H9 (cell line): ENCODE results near the gene ENOX2. TPM values are rescaled to one million over a fixed set of nuclear protein-coding genes. Genes with fewer than 3 reads are reported as not detected.

Experiments used
- DNase-seq: peaks from one replicate; pipeline ENCODE4 v3.0.0-alpha.2; 2017
- H2AFZ ChIP-seq: one replicate; pipeline ENCODE4 v1.6.1; 2013; ENCODE audit warnings: mild to moderate bottlenecking, low read length, control low read depth, moderate library complexity
- H2AK5ac ChIP-seq: 2 replicates; pipeline ENCODE4 v1.6.1; 2013; ENCODE audit warnings: low read length, control low read depth, mixed read lengths; ENCODE audit not compliant: insufficient read length
- H2BK120ac ChIP-seq: one replicate; pipeline ENCODE4 v1.6.1; 2013; ENCODE audit warnings: low read depth, mild to moderate bottlenecking, low read length, control low read depth, inconsistent platforms; ENCODE audit not compliant: poor library complexity, severe bottlenecking
- H2BK12ac ChIP-seq: 2 replicates; pipeline ENCODE4 v1.6.1; 2013; ENCODE audit warnings: low read length, control low read depth, mixed read lengths, low read depth; ENCODE audit not compliant: insufficient read length
- H2BK15ac ChIP-seq: 2 replicates; pipeline ENCODE4 v1.6.1; 2013; ENCODE audit warnings: low read depth, low read length, control low read depth
- H2BK20ac ChIP-seq: one replicate; pipeline ENCODE4 v1.6.1; 2013; ENCODE audit warnings: low read depth, mild to moderate bottlenecking, low read length, control low read depth, inconsistent platforms; ENCODE audit not compliant: poor library complexity, severe bottlenecking
- H2BK5ac ChIP-seq: 2 replicates; pipeline ENCODE4 v1.6.1; 2013; ENCODE audit warnings: low read length, control low read depth, mixed read lengths; ENCODE audit not compliant: insufficient read length
- H3K14ac ChIP-seq: 2 replicates; pipeline ENCODE4 v1.6.1; 2013; ENCODE audit warnings: low read length, control low read depth; ENCODE audit not compliant: insufficient read depth
- H3K18ac ChIP-seq: 2 replicates; pipeline ENCODE4 v1.6.1; 2013; ENCODE audit warnings: low read depth, mild to moderate bottlenecking, mixed read lengths, low read length, control low read depth; ENCODE audit not compliant: insufficient read length
- H3K23ac ChIP-seq: 2 replicates; pipeline ENCODE4 v1.6.1; 2013; ENCODE audit warnings: low read length, control low read depth, mixed read lengths, low read depth; ENCODE audit not compliant: insufficient read length
- H3K23me2 ChIP-seq: 2 replicates; pipeline ENCODE4 v1.6.1; 2013; ENCODE audit warnings: low read depth, mild to moderate bottlenecking, mixed read lengths, low read length, control low read depth; ENCODE audit not compliant: insufficient read length, poor library complexity, severe bottlenecking
- H3K27ac ChIP-seq: 2 replicates; pipeline ENCODE4 v1.5.1; 2013; ENCODE audit warnings: low read length, control low read depth, mixed read lengths, low read depth; ENCODE audit not compliant: insufficient read length
- H3K27me3 ChIP-seq: 2 replicates; pipeline ENCODE4 v1.6.1; 2013; ENCODE audit warnings: low read length, control low read depth, inconsistent platforms; ENCODE audit not compliant: insufficient read depth
- H3K4ac ChIP-seq: 2 replicates; pipeline ENCODE4 v1.6.1; 2013; ENCODE audit warnings: low read depth, mild to moderate bottlenecking, control low read depth, inconsistent platforms, low read length, moderate library complexity
- H3K4me1 ChIP-seq: 2 replicates; pipeline ENCODE4 v1.6.1; 2013; ENCODE audit warnings: low read length, control low read depth, inconsistent platforms; ENCODE audit not compliant: insufficient read depth
- H3K4me2 ChIP-seq: 2 replicates; pipeline ENCODE4 v1.6.1; 2013; ENCODE audit warnings: low read length, control low read depth, mixed read lengths; ENCODE audit not compliant: insufficient read length, insufficient read depth
- H3K56ac ChIP-seq: 2 replicates; pipeline ENCODE4 v1.6.1; 2013; ENCODE audit warnings: low read depth, mild to moderate bottlenecking, mixed read lengths, low read length, control low read depth; ENCODE audit not compliant: insufficient read length
- H3K79me1 ChIP-seq: 2 replicates; pipeline ENCODE4 v1.6.1; 2013; ENCODE audit warnings: low read depth, mild to moderate bottlenecking, moderate library complexity, low read length, control low read depth, inconsistent platforms; ENCODE audit not compliant: insufficient read depth, poor library complexity, severe bottlenecking
- H3K79me2 ChIP-seq: 2 replicates; pipeline ENCODE4 v1.6.1; 2013; ENCODE audit warnings: low read length, control low read depth, inconsistent platforms; ENCODE audit not compliant: insufficient read depth
- H3K9ac ChIP-seq: 2 replicates; pipeline ENCODE4 v1.6.1; 2013; ENCODE audit warnings: low read length, control low read depth, mixed read lengths; ENCODE audit not compliant: insufficient read length; ENCODE audit errors: extremely low read depth
- H3K9me3 ChIP-seq: one replicate; pipeline ENCODE4 v1.6.1; 2013; ENCODE audit warnings: low read depth, low read length, inconsistent platforms; ENCODE audit not compliant: control insufficient read depth
- H3T11ph ChIP-seq: one replicate; pipeline ENCODE4 v1.6.1; 2013; ENCODE audit warnings: mild to moderate bottlenecking, low read length, control low read depth, inconsistent platforms
- H4K20me1 ChIP-seq: one replicate; pipeline ENCODE4 v1.6.1; 2013; ENCODE audit not compliant: control insufficient read depth, insufficient read length, insufficient read depth
- H4K5ac ChIP-seq: 2 replicates; pipeline ENCODE4 v1.6.1; 2013; ENCODE audit warnings: low read depth, mild to moderate bottlenecking, mixed read lengths, low read length, control low read depth; ENCODE audit not compliant: insufficient read length
- H4K8ac ChIP-seq: replicated peaks from 2 replicates; pipeline ENCODE4 v1.6.1; 2013; ENCODE audit warnings: low read length, control low read depth, mixed read lengths, low read depth; ENCODE audit not compliant: insufficient read length
- H4K91ac ChIP-seq: 2 replicates; pipeline ENCODE4 v1.6.1; 2013; ENCODE audit warnings: low read depth, mild to moderate bottlenecking, moderate library complexity, mixed read lengths, low read length, control low read depth; ENCODE audit not compliant: insufficient read length
- H3K27ac Mint-ChIP-seq, 3 experiments: 2 replicates in 2 of 3; 3 replicates in 1 of 3; pipeline ENCODE4 v1.8.0; 2020 to 2021; ENCODE audit warnings: mixed read lengths in 3 of 3, mild to moderate bottlenecking in 1 of 3, moderate library complexity in 1 of 3
- H3K27me3 Mint-ChIP-seq: 2 replicates; pipeline ENCODE4 v1.8.0; 2021; ENCODE audit warnings: low read depth, mild to moderate bottlenecking, moderate library complexity, mixed read lengths
- H3K36me3 Mint-ChIP-seq, 3 experiments: 2 replicates in 2 of 3; 3 replicates in 1 of 3; pipeline ENCODE4 v1.8.0; 2020 to 2021; ENCODE audit warnings: low read depth in 3 of 3, mixed read lengths in 3 of 3; ENCODE audit not compliant: insufficient read depth in 1 of 3
- H3K4me1 Mint-ChIP-seq, 2 experiments: 2 replicates each; pipeline ENCODE4 v1.8.0; 2020; ENCODE audit warnings: mixed read lengths in 2 of 2
- H3K4me3 Mint-ChIP-seq, 2 experiments: 2 replicates in 1 of 2; 3 replicates in 1 of 2; pipeline ENCODE4 v1.8.0; 2020 to 2021; ENCODE audit warnings: mild to moderate bottlenecking in 2 of 2, mixed read lengths in 2 of 2, moderate library complexity in 1 of 2
- H3K9me3 Mint-ChIP-seq, 2 experiments: 2 replicates in 1 of 2; 3 replicates in 1 of 2; pipeline ENCODE4 v1.8.0; 2020; ENCODE audit warnings: mild to moderate bottlenecking in 2 of 2, mixed read lengths in 2 of 2, moderate library complexity in 1 of 2
- CTCF ChIP-seq: fragments of 200-600 bp; sonication (generic); conservative IDR thresholded peaks from 3 replicates; pipeline ENCODE4 v1.8.0; 2021; ENCODE audit warnings: antibody characterized with exemption, mild to moderate bottlenecking
- WGBS: extraction: QIAGEN DNeasy Blood & Tissue Kit; methylation state at CpG from one replicate; pipeline ENCODE4 v1.1.7; 2013; ENCODE audit warnings: missing lambda C conversion rate, low lambda C conversion rate, mixed read lengths; ENCODE audit not compliant: insufficient read length; ENCODE audit errors: extremely low coverage; 5-methylcytosine and 5-hydroxymethylcytosine counted together
- total RNA-seq: library from RNA; stranded (reverse); gene quantifications from 2 replicates; pipeline ENCODE4 v1.2.1, GENCODE V29; 2021

The ENOX2 gene
- total RNA-seq, 1 experiment from 2014 or later, result 17.7 TPM

- Mint-ChIP-seq H3K27me3 (no peaks in the 10 kb centered on the region), H3K27ac (no peak overlapping the region), H3K9me3 (peaks cover 0 to 3% of the 10 kb centered on the region in 2 experiments; a peak in 3 of 5 replicates), H3K36me3 (no peaks in the 10 kb centered on the region; a peak in 3 of 7 replicates), H3K4me1 (no peaks in the 10 kb centered on the region), H3K4me3 (no peak overlapping the region)
- H3K27ac ChIP-seq, result no peak overlapping the region
- no peaks in the 10 kb centered on the region for H3K79me1 ChIP-seq
- H3K4me2 ChIP-seq, result no peak overlapping the region
- no peaks in the 10 kb centered on the region for H3K9me3 ChIP-seq
- no peak overlapping the region for H4K5ac ChIP-seq
- no peak overlapping the region for H3K18ac ChIP-seq
- no peak overlapping the region for H3K9ac ChIP-seq
- no peak overlapping the region for H4K91ac ChIP-seq
- no peak overlapping the region for H2BK15ac ChIP-seq
- H3K14ac ChIP-seq, result no peak overlapping the region
- no peak for DNase-seq
- no peak overlapping the region for H2BK120ac ChIP-seq
- H2AK5ac ChIP-seq, result no peak overlapping the region
- no peaks in the 10 kb centered on the region for H3K79me2 ChIP-seq
- H2BK20ac ChIP-seq, result no peak overlapping the region
- H3K4ac ChIP-seq, result no peak overlapping the region
- TF ChIP-seq CTCF, result no peak
- H3K27me3 ChIP-seq, result no peaks in the 10 kb centered on the region
- WGBS, result no CpG with 5 or more reads among the region's 6 CpGs
- H3K23ac ChIP-seq, result no peak overlapping the region
- no peak overlapping the region for H3K56ac ChIP-seq
- no peaks in the 10 kb centered on the region for H3K23me2 ChIP-seq
- H4K20me1 ChIP-seq, result no peaks in the 10 kb centered on the region
- H3K4me1 ChIP-seq, result no peaks in the 10 kb centered on the region; the same call in 1 of the 2 replicates
- H3T11ph ChIP-seq, result no peak overlapping the region
- no peak overlapping the region for H2AFZ ChIP-seq
- no peak overlapping the region for H4K8ac ChIP-seq
- no peak overlapping the region for H2BK5ac ChIP-seq
- no peak overlapping the region for H2BK12ac ChIP-seq
Measured at GRCh38 chrX:130652824-130653578, 250.0 kb downstream of the ENOX2 start.
